H9 (cell line): ENCODE data around the gene EPB41L2. TPM values are rescaled to one million over a fixed set of nuclear protein-coding genes. Genes with fewer than 3 reads are reported as not detected.
A peak's percentile ranks its signal among the peaks of the same experiment; 100 is the strongest.

ENCODE experiments used
- DNase-seq: peaks from one replicate; pipeline ENCODE4 v3.0.0-alpha.2; 2017
- H2AFZ ChIP-seq: one replicate; pipeline ENCODE4 v1.6.1; 2013; ENCODE audit warnings: mild to moderate bottlenecking, low read length, control low read depth, moderate library complexity
- H2AK5ac ChIP-seq: 2 replicates; pipeline ENCODE4 v1.6.1; 2013; ENCODE audit warnings: low read length, control low read depth, mixed read lengths; ENCODE audit not compliant: insufficient read length
- H2BK120ac ChIP-seq: one replicate; pipeline ENCODE4 v1.6.1; 2013; ENCODE audit warnings: low read depth, mild to moderate bottlenecking, low read length, control low read depth, inconsistent platforms; ENCODE audit not compliant: poor library complexity, severe bottlenecking
- H2BK12ac ChIP-seq: 2 replicates; pipeline ENCODE4 v1.6.1; 2013; ENCODE audit warnings: low read length, control low read depth, mixed read lengths, low read depth; ENCODE audit not compliant: insufficient read length
- H2BK15ac ChIP-seq: 2 replicates; pipeline ENCODE4 v1.6.1; 2013; ENCODE audit warnings: low read depth, low read length, control low read depth
- H2BK20ac ChIP-seq: one replicate; pipeline ENCODE4 v1.6.1; 2013; ENCODE audit warnings: low read depth, mild to moderate bottlenecking, low read length, control low read depth, inconsistent platforms; ENCODE audit not compliant: poor library complexity, severe bottlenecking
- H2BK5ac ChIP-seq: 2 replicates; pipeline ENCODE4 v1.6.1; 2013; ENCODE audit warnings: low read length, control low read depth, mixed read lengths; ENCODE audit not compliant: insufficient read length
- H3K14ac ChIP-seq: 2 replicates; pipeline ENCODE4 v1.6.1; 2013; ENCODE audit warnings: low read length, control low read depth; ENCODE audit not compliant: insufficient read depth
- H3K18ac ChIP-seq: 2 replicates; pipeline ENCODE4 v1.6.1; 2013; ENCODE audit warnings: low read depth, mild to moderate bottlenecking, mixed read lengths, low read length, control low read depth; ENCODE audit not compliant: insufficient read length
- H3K23ac ChIP-seq: 2 replicates; pipeline ENCODE4 v1.6.1; 2013; ENCODE audit warnings: low read length, control low read depth, mixed read lengths, low read depth; ENCODE audit not compliant: insufficient read length
- H3K23me2 ChIP-seq: 2 replicates; pipeline ENCODE4 v1.6.1; 2013; ENCODE audit warnings: low read depth, mild to moderate bottlenecking, mixed read lengths, low read length, control low read depth; ENCODE audit not compliant: insufficient read length, poor library complexity, severe bottlenecking
- H3K27ac ChIP-seq: 2 replicates; pipeline ENCODE4 v1.5.1; 2013; ENCODE audit warnings: low read length, control low read depth, mixed read lengths, low read depth; ENCODE audit not compliant: insufficient read length
- H3K27me3 ChIP-seq: 2 replicates; pipeline ENCODE4 v1.6.1; 2013; ENCODE audit warnings: low read length, control low read depth, inconsistent platforms; ENCODE audit not compliant: insufficient read depth
- H3K4ac ChIP-seq: 2 replicates; pipeline ENCODE4 v1.6.1; 2013; ENCODE audit warnings: low read depth, mild to moderate bottlenecking, control low read depth, inconsistent platforms, low read length, moderate library complexity
- H3K4me1 ChIP-seq: 2 replicates; pipeline ENCODE4 v1.6.1; 2013; ENCODE audit warnings: low read length, control low read depth, inconsistent platforms; ENCODE audit not compliant: insufficient read depth
- H3K4me2 ChIP-seq: 2 replicates; pipeline ENCODE4 v1.6.1; 2013; ENCODE audit warnings: low read length, control low read depth, mixed read lengths; ENCODE audit not compliant: insufficient read length, insufficient read depth
- H3K56ac ChIP-seq: 2 replicates; pipeline ENCODE4 v1.6.1; 2013; ENCODE audit warnings: low read depth, mild to moderate bottlenecking, mixed read lengths, low read length, control low read depth; ENCODE audit not compliant: insufficient read length
- H3K79me1 ChIP-seq: 2 replicates; pipeline ENCODE4 v1.6.1; 2013; ENCODE audit warnings: low read depth, mild to moderate bottlenecking, moderate library complexity, low read length, control low read depth, inconsistent platforms; ENCODE audit not compliant: insufficient read depth, poor library complexity, severe bottlenecking
- H3K79me2 ChIP-seq: 2 replicates; pipeline ENCODE4 v1.6.1; 2013; ENCODE audit warnings: low read length, control low read depth, inconsistent platforms; ENCODE audit not compliant: insufficient read depth
- H3K9ac ChIP-seq: 2 replicates; pipeline ENCODE4 v1.6.1; 2013; ENCODE audit warnings: low read length, control low read depth, mixed read lengths; ENCODE audit not compliant: insufficient read length; ENCODE audit errors: extremely low read depth
- H3K9me3 ChIP-seq: one replicate; pipeline ENCODE4 v1.6.1; 2013; ENCODE audit warnings: low read depth, low read length, inconsistent platforms; ENCODE audit not compliant: control insufficient read depth
- H3T11ph ChIP-seq: one replicate; pipeline ENCODE4 v1.6.1; 2013; ENCODE audit warnings: mild to moderate bottlenecking, low read length, control low read depth, inconsistent platforms
- H4K20me1 ChIP-seq: one replicate; pipeline ENCODE4 v1.6.1; 2013; ENCODE audit not compliant: control insufficient read depth, insufficient read length, insufficient read depth
- H4K5ac ChIP-seq: 2 replicates; pipeline ENCODE4 v1.6.1; 2013; ENCODE audit warnings: low read depth, mild to moderate bottlenecking, mixed read lengths, low read length, control low read depth; ENCODE audit not compliant: insufficient read length
- H4K8ac ChIP-seq: replicated peaks from 2 replicates; pipeline ENCODE4 v1.6.1; 2013; ENCODE audit warnings: low read length, control low read depth, mixed read lengths, low read depth; ENCODE audit not compliant: insufficient read length
- H4K91ac ChIP-seq: 2 replicates; pipeline ENCODE4 v1.6.1; 2013; ENCODE audit warnings: low read depth, mild to moderate bottlenecking, moderate library complexity, mixed read lengths, low read length, control low read depth; ENCODE audit not compliant: insufficient read length
- H3K27ac Mint-ChIP-seq, 3 experiments: 2 replicates in 2 of 3; 3 replicates in 1 of 3; pipeline ENCODE4 v1.8.0; 2020 to 2021; ENCODE audit warnings: mixed read lengths in 3 of 3, mild to moderate bottlenecking in 1 of 3, moderate library complexity in 1 of 3
- H3K27me3 Mint-ChIP-seq: 2 replicates; pipeline ENCODE4 v1.8.0; 2021; ENCODE audit warnings: low read depth, mild to moderate bottlenecking, moderate library complexity, mixed read lengths
- H3K36me3 Mint-ChIP-seq, 3 experiments: 2 replicates in 2 of 3; 3 replicates in 1 of 3; pipeline ENCODE4 v1.8.0; 2020 to 2021; ENCODE audit warnings: low read depth in 3 of 3, mixed read lengths in 3 of 3; ENCODE audit not compliant: insufficient read depth in 1 of 3
- H3K4me1 Mint-ChIP-seq, 2 experiments: 2 replicates each; pipeline ENCODE4 v1.8.0; 2020; ENCODE audit warnings: mixed read lengths in 2 of 2
- H3K4me3 Mint-ChIP-seq, 2 experiments: 2 replicates in 1 of 2; 3 replicates in 1 of 2; pipeline ENCODE4 v1.8.0; 2020 to 2021; ENCODE audit warnings: mild to moderate bottlenecking in 2 of 2, mixed read lengths in 2 of 2, moderate library complexity in 1 of 2
- H3K9me3 Mint-ChIP-seq, 2 experiments: 2 replicates in 1 of 2; 3 replicates in 1 of 2; pipeline ENCODE4 v1.8.0; 2020; ENCODE audit warnings: mild to moderate bottlenecking in 2 of 2, mixed read lengths in 2 of 2, moderate library complexity in 1 of 2
- total RNA-seq: library from RNA; stranded (reverse); gene quantifications from 2 replicates; pipeline ENCODE4 v1.2.1, GENCODE V29; 2021
- TF ChIP-seq, protein P1 (sequence below): fragments of 200-600 bp; sonication (generic); conservative IDR thresholded peaks from 3 replicates; pipeline ENCODE4 v1.8.0; 2021; ENCODE audit warnings: antibody characterized with exemption, mild to moderate bottlenecking

The EPB41L2 gene
- total RNA-seq, 1 experiment from 2014 or later: 90.2 TPM

GRCh38 chr6:130965656-130966055 is 97.4 kb downstream of the EPB41L2 start:
- H3K4me3 Mint-ChIP-seq: no peak overlapping the region
- Histone ChIP-seq H4K20me1 (no peaks in the 10 kb centered on the region), H3K56ac (no peak overlapping the region), H3K23ac (no peak overlapping the region), H3T11ph (no peak overlapping the region), H3K27me3 (no peaks in the 10 kb centered on the region), H3K18ac (no peak overlapping the region), H3K23me2 (no peaks in the 10 kb centered on the region), H3K79me1 (no peaks in the 10 kb centered on the region), H2BK12ac (no peak overlapping the region), H3K9ac (no peak overlapping the region), H2BK20ac (no peak overlapping the region), H4K8ac (no peak overlapping the region), H3K27ac (no peak overlapping the region), H2BK15ac (no peak overlapping the region), H3K4me1 (peaks cover 21% of the 10 kb centered on the region), H3K4ac (no peak overlapping the region), H3K14ac (no peak overlapping the region), H3K79me2 (peaks cover 4% of the 10 kb centered on the region; the same call in 1 of the 2 replicates), H3K9me3 (no peaks in the 10 kb centered on the region), H3K4me2 (no peak overlapping the region), H2BK5ac (no peak overlapping the region), H4K5ac (no peak overlapping the region), H2AFZ (no peak overlapping the region), H4K91ac (no peak overlapping the region), H2BK120ac (no peak overlapping the region), H2AK5ac (no peak overlapping the region)
- no peaks in the 10 kb centered on the region for H3K27me3 Mint-ChIP-seq
- no peaks in the 10 kb centered on the region for H3K9me3 Mint-ChIP-seq
- DNase-seq: no peak
- peak overlapping the region in 1 of 3 experiments; percentile 59; a peak in 1 of 7 replicates for H3K27ac Mint-ChIP-seq
- TF ChIP-seq, protein P1, sequence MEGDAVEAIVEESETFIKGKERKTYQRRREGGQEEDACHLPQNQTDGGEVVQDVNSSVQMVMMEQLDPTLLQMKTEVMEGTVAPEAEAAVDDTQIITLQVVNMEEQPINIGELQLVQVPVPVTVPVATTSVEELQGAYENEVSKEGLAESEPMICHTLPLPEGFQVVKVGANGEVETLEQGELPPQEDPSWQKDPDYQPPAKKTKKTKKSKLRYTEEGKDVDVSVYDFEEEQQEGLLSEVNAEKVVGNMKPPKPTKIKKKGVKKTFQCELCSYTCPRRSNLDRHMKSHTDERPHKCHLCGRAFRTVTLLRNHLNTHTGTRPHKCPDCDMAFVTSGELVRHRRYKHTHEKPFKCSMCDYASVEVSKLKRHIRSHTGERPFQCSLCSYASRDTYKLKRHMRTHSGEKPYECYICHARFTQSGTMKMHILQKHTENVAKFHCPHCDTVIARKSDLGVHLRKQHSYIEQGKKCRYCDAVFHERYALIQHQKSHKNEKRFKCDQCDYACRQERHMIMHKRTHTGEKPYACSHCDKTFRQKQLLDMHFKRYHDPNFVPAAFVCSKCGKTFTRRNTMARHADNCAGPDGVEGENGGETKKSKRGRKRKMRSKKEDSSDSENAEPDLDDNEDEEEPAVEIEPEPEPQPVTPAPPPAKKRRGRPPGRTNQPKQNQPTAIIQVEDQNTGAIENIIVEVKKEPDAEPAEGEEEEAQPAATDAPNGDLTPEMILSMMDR: no peak
- peaks cover 30 to 33% of the 10 kb centered on the region in 2 experiments for H3K4me1 Mint-ChIP-seq
- H3K36me3 Mint-ChIP-seq: no peaks in the 10 kb centered on the region
